Measurements from ENCODE around the gene ELOVL7. TPM values are rescaled to one million over a fixed set of nuclear protein-coding genes. Genes with fewer than 3 reads are reported as not detected.

Gene ELOVL7
- total RNA-seq (1 to 10 TPM in 1 of 5 experiments, under 1 TPM in 2, not detected in 2; 0.29 to 2.2 (median 0.48) TPM), polyA plus RNA-seq (not detected), total RNA-seq (not detected)

DNA sequence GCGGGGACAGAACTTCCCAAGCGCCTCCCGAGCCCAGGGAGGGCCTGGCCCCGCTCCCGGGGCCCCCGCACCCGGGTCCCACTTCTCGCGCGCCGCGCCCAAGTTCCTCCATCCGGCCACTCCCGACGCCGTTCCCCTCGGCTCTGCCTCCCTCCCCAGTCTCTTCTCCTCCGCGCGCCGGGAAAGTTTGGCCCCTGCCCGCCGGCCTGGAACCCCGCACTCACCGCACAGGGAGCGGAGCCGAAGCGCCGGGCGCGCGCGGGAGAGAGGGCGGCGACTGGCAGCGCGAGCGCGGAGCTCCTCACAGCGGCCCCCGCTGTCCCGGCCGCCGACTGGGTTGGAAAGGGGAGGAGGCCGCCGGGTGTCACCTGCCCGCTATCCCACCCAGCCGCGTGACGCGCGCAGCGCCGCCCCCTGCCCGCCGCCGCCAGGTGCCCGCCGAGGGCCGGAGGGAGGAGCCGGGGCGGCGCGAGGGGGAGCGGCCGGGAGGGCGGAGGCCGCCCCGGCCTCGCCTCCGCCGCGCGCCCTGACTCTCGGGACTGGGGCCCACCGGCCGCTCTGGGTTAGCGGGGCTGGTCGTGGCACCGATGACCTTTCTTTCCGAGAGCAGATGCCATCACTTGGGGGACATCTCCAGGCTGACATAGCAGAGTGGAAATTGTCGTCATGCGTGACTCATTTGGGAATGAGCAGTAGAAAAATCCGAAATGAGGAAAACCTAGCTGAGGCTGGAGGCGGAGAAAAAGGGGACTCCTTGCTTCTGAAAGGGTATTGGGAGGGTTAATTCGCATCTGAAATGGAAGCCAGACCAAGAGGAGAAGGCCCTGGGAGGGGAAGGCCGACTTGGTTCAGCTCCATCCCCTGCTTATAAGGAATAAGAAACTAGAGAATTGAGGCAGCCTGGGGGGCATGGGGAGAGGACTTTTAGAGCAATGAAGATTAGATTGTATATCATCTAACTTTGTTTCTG, at the start of gene ELOVL7:
Gene ELOVL7 (minus strand): TSS at position 334 of the 970 bp plus-strand sequence. CDS start 56,872 bp downstream, outside the sequence.
- Histone ChIP-seq H3K9me3 (ENCODE audit: control insufficient read depth in 2 of 3, low read length in 3 of 3) (no peaks in the 10 kb centered on the region), H3K27ac (ENCODE audit: low read depth, low read length) (no peak within 1 kb of the TSS), H3K4me1 (ENCODE audit: control insufficient read depth in 2 of 2, insufficient read depth in 2 of 2, low read length in 2 of 2) (no peaks in the 10 kb centered on the region), H3K27me3 (ENCODE audit: control insufficient read depth in 2 of 2, insufficient read depth in 2 of 2, low read length in 2 of 2) (peaks cover 0 to 3% of the 10 kb centered on the region in 2 donors), H3K36me3 (ENCODE audit: control insufficient read depth in 2 of 3, insufficient read depth in 3 of 3, low read length in 3 of 3) (no peaks in the 10 kb centered on the region), H3K4me3 (ENCODE audit: low read length) (no peak within 1 kb of the TSS)
- ChIA-PET CTCF (no interaction called here), POLR2A (no interaction called here)
- no peak within 1 kb of the TSS for H3K27ac Mint-ChIP-seq
- H3K36me3 Mint-ChIP-seq: no peaks in the 10 kb centered on the region
- H3K9me3 Mint-ChIP-seq: peaks cover 0 to 3% (median 0%) of the 10 kb centered on the region in 11 donors
- ATAC-seq (peak; percentile 72), DNase-seq (peak in 2 of 9 donors; percentile 11 to 68)
- intact Hi-C loops (cut with micrococcal nuclease): loop anchor here in 1 of 2 donors (2.0 to 5.0 kb wide), 2 partner anchors 103 to 143 kb away; partner anchors contain the start of genes DEPDC1B, ERCC8 and NDUFAF2
- H3K4me3 Mint-ChIP-seq: peak within 1 kb of the TSS; percentile 33 to 81 (median 69)
- peaks cover 0 to 15% (median 13%) of the 10 kb centered on the region in 7 donors for H3K4me1 Mint-ChIP-seq
- H3K27me3 Mint-ChIP-seq: peaks cover 51 to 66% (median 59%) of the 10 kb centered on the region in 5 donors

- H3K36me3 ChIP-seq (ENCODE audit: control insufficient read depth in 2 of 3, insufficient read depth in 3 of 3, low read length in 3 of 3): peaks cover 0 to 10% (median 7%) of the 10 kb centered on the region in 3 experiments
- Mint-ChIP-seq H3K27ac (no peak overlapping the region), H3K4me1 (no peaks in the 10 kb centered on the region), H3K27me3 (no peaks in the 10 kb centered on the region), H3K9me3 (peaks cover 0 to 6% (median 0%) of the 10 kb centered on the region in 11 donors), H3K36me3 (peaks cover 3 to 74% (median 41%) of the 10 kb centered on the region in 5 donors), H3K4me3 (no peak overlapping the region)
- no peak overlapping the region for H3K4me3 ChIP-seq (ENCODE audit: low read length)
- no peaks in the 10 kb centered on the region for H3K9me3 ChIP-seq (ENCODE audit: control insufficient read depth in 2 of 3, low read length in 3 of 3)
- intact Hi-C loops (cut with micrococcal nuclease): no loop called here
- H3K4me1 ChIP-seq (ENCODE audit: control insufficient read depth in 2 of 2, insufficient read depth in 2 of 2, low read length in 2 of 2): no peaks in the 10 kb centered on the region
- H3K27ac ChIP-seq (ENCODE audit: low read depth, low read length): no peak overlapping the region
- ATAC-seq: no peak
- DNase-seq: no peak
- POLR2A ChIA-PET: no interaction called here
- H3K27me3 ChIP-seq (ENCODE audit: control insufficient read depth in 2 of 2, insufficient read depth in 2 of 2, low read length in 2 of 2): no peaks in the 10 kb centered on the region
- CTCF ChIA-PET: no interaction called here
Measured at GRCh38 chr5:60893521-60893920, 49.5 kb upstream of the ELOVL7 start.

DNA sequence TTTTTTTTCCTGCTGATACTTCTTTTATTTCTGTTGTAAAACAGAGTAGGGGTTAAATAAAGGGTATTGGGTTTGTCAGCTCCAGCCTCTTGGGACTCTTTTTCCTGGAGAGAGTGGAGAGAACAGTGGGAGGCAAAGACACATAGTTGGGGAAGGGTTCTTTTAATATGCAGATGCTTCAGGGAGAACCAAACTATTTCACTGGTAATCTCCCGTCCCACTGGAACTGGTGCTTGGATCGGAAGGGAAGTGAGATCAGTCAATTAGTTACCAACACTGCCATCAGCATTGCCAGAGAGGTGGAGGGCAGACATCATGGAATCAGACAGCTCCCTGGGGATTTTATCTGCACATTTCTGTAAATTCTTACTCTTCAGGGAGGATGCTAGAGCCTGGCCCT, 47.6 kb upstream of the ELOVL7 start:
- DNase-seq: no peak
- no peaks in the 10 kb centered on the region for H3K4me1 Mint-ChIP-seq
- POLR2A ChIA-PET: no interaction called here
- Histone ChIP-seq H3K4me1 (ENCODE audit: control insufficient read depth in 2 of 2, insufficient read depth in 2 of 2, low read length in 2 of 2) (no peaks in the 10 kb centered on the region), H3K4me3 (ENCODE audit: low read length) (no peak overlapping the region), H3K9me3 (ENCODE audit: control insufficient read depth in 2 of 3, low read length in 3 of 3) (no peaks in the 10 kb centered on the region), H3K27me3 (ENCODE audit: control insufficient read depth in 2 of 2, insufficient read depth in 2 of 2, low read length in 2 of 2) (no peaks in the 10 kb centered on the region), H3K36me3 (ENCODE audit: control insufficient read depth in 2 of 3, insufficient read depth in 3 of 3, low read length in 3 of 3) (peaks cover 0 to 4% (median 0%) of the 10 kb centered on the region in 3 experiments), H3K27ac (ENCODE audit: low read depth, low read length) (no peak overlapping the region)
- peaks cover 2 to 75% (median 46%) of the 10 kb centered on the region in 5 donors for H3K36me3 Mint-ChIP-seq
- no peak overlapping the region for H3K4me3 Mint-ChIP-seq
- H3K9me3 Mint-ChIP-seq: peaks cover 0 to 6% (median 0%) of the 10 kb centered on the region in 11 donors
- intact Hi-C loops (cut with micrococcal nuclease): no loop called here
- no peak for ATAC-seq
- H3K27me3 Mint-ChIP-seq: no peaks in the 10 kb centered on the region
- CTCF ChIA-PET: no interaction called here
- no peak overlapping the region for H3K27ac Mint-ChIP-seq

GRCh38 chr5:60888359-60889061, 44.4 kb upstream of the ELOVL7 start:
- H3K36me3 Mint-ChIP-seq: peaks cover 2 to 63% (median 38%) of the 10 kb centered on the region in 5 donors
- POLR2A ChIA-PET: no interaction called here

DNA sequence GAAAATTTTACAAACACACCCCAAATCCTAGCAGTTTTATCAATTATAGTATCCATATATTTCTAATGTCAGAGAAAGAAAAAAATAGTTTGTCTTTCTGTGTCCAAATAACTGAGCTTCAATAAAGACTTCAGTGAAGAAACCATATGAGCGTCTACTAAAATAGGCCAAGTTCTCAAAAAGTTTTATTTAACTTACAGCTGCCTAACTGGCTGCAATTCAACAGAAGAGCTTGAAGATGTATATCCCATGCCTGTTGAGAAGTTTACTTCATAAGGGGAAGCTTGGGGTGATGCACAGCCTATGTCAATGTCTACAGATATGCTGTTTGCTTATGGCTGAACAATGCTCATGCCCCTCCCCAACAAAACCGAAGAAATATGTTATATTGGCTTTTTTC, 43.7 kb upstream of the ELOVL7 start:
- Histone ChIP-seq H3K4me3 (ENCODE audit: low read length) (no peak overlapping the region), H3K9me3 (ENCODE audit: control insufficient read depth in 2 of 3, low read length in 3 of 3) (no peaks in the 10 kb centered on the region), H3K36me3 (ENCODE audit: control insufficient read depth in 2 of 3, insufficient read depth in 3 of 3, low read length in 3 of 3) (no peaks in the 10 kb centered on the region), H3K27me3 (ENCODE audit: control insufficient read depth in 2 of 2, insufficient read depth in 2 of 2, low read length in 2 of 2) (no peaks in the 10 kb centered on the region), H3K4me1 (ENCODE audit: control insufficient read depth in 2 of 2, insufficient read depth in 2 of 2, low read length in 2 of 2) (no peaks in the 10 kb centered on the region), H3K27ac (ENCODE audit: low read depth, low read length) (no peak overlapping the region)
- Mint-ChIP-seq H3K4me3 (no peak overlapping the region), H3K4me1 (no peaks in the 10 kb centered on the region), H3K27me3 (no peaks in the 10 kb centered on the region), H3K27ac (no peak overlapping the region), H3K9me3 (peaks cover 0 to 13% (median 0%) of the 10 kb centered on the region in 11 donors), H3K36me3 (peaks cover 2 to 63% (median 40%) of the 10 kb centered on the region in 5 donors)
- ATAC-seq (no peak), DNase-seq (no peak)
- ChIA-PET CTCF (no interaction called here), POLR2A (no interaction called here)
- intact Hi-C loops (cut with micrococcal nuclease): no loop called here

More at GRCh38 chr5:60888359-60889061, 44.4 kb upstream of the ELOVL7 start:
- intact Hi-C loops (cut with micrococcal nuclease): no loop called here
- ATAC-seq (no peak), DNase-seq (no peak)
- CTCF ChIA-PET: no interaction called here
- H3K4me3 ChIP-seq (ENCODE audit: low read length): no peak overlapping the region
- H3K27me3 ChIP-seq (ENCODE audit: control insufficient read depth in 2 of 2, insufficient read depth in 2 of 2, low read length in 2 of 2): no peaks in the 10 kb centered on the region
- H3K27me3 Mint-ChIP-seq: no peaks in the 10 kb centered on the region
- no peak overlapping the region for H3K4me3 Mint-ChIP-seq
- H3K4me1 Mint-ChIP-seq: no peaks in the 10 kb centered on the region
- H3K9me3 ChIP-seq (ENCODE audit: control insufficient read depth in 2 of 3, low read length in 3 of 3): no peaks in the 10 kb centered on the region
- peaks cover 0 to 9% (median 0%) of the 10 kb centered on the region in 11 donors for H3K9me3 Mint-ChIP-seq
- no peaks in the 10 kb centered on the region for H3K36me3 ChIP-seq (ENCODE audit: control insufficient read depth in 2 of 3, insufficient read depth in 3 of 3, low read length in 3 of 3)
- H3K27ac ChIP-seq (ENCODE audit: low read depth, low read length): no peak overlapping the region
- no peak overlapping the region for H3K27ac Mint-ChIP-seq
- no peaks in the 10 kb centered on the region for H3K4me1 ChIP-seq (ENCODE audit: control insufficient read depth in 2 of 2, insufficient read depth in 2 of 2, low read length in 2 of 2)

DNA sequence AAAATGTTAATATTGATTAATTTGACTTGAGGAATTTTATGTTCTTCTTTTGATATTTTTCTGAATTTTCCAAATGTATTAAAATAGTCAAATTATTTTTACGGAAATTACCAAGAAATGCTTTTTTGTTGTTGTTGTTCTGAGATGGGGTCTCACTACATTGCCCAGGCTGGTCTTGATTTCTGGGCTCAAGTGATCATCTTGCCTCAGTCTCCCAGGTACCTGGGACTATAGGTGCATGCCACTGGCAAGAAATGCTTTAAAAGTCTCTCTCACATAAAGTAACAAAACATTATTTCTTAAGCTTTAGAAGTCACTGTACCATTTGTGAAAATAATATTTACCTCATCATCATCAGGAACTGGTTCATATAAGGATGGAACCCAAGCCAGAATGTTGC, 43.0 kb upstream of the ELOVL7 start:
- ATAC-seq: no peak
- Mint-ChIP-seq H3K27ac (no peak overlapping the region), H3K4me3 (no peak overlapping the region), H3K36me3 (peaks cover 2 to 65% (median 44%) of the 10 kb centered on the region in 5 donors), H3K4me1 (no peaks in the 10 kb centered on the region), H3K27me3 (no peaks in the 10 kb centered on the region), H3K9me3 (peaks cover 0 to 13% (median 0%) of the 10 kb centered on the region in 11 donors)
- ChIA-PET POLR2A (no interaction called here), CTCF (no interaction called here)
- Histone ChIP-seq H3K4me1 (ENCODE audit: control insufficient read depth in 2 of 2, insufficient read depth in 2 of 2, low read length in 2 of 2) (no peaks in the 10 kb centered on the region), H3K27ac (ENCODE audit: low read depth, low read length) (no peak overlapping the region), H3K9me3 (ENCODE audit: control insufficient read depth in 2 of 3, low read length in 3 of 3) (no peaks in the 10 kb centered on the region), H3K36me3 (ENCODE audit: control insufficient read depth in 2 of 3, insufficient read depth in 3 of 3, low read length in 3 of 3) (no peaks in the 10 kb centered on the region), H3K27me3 (ENCODE audit: control insufficient read depth in 2 of 2, insufficient read depth in 2 of 2, low read length in 2 of 2) (no peaks in the 10 kb centered on the region), H3K4me3 (ENCODE audit: low read length) (no peak overlapping the region)
- no peak for DNase-seq
- intact Hi-C loops (cut with micrococcal nuclease): no loop called here

All from naive thymus-derived CD4-positive, alpha-beta T cell (primary cell).